Islet precursor cell (in vitro differentiated cells): ENCODE data around the gene FAM221B.
A peak's percentile ranks its signal among the peaks of the same experiment; 100 is the strongest.

ENCODE experiments used
- DNase-seq: peaks from one replicate; pipeline ENCODE4 v3.0.0-alpha.2; 2018

Gene FAM221B

GRCh38 chr9:35814841-35815543 is 13.5 kb downstream of the FAM221B start, which contains the start of gene HINT2:
Gene HINT2 (minus strand): TSS chr9:35815042. CDS start chr9:35814979, 63 bp downstream.
- peak; percentile 99 for DNase-seq

DNA sequence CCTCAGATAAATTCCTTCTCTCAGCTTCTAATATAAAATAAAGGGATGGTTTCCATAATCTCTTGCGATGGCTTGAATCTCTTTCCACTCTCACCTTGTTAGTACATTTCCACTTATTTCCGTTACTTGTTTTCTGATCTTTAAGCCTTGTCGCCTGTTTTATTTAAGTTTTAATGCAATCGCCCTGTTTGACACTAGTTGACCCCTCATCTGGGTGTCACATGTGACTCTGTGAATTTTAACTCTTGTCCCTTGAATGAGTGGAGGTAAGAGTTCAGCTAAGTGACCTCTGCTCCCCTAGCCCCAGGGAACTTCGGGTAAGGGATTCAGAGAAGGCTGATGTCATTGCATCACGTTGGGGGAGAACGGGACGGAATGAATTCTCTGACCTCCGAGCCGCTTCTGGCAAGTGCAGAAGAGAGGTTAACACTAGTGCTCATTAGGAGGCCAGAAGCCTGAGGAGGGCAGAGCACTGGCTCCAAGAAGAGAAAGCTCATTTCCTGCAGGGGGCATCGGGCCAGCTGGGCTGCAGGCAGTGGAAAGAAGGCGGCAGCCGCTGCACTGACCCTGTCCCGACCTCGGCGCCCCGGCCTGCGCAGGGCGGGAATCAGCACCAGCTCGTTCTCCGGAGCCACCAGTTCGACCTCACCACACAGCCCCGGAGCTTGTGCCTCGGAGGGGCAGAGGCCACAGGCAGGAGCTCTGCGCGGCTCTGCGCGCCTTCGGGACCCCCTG is 14.3 kb downstream of the FAM221B start:
- DNase-seq: peak; percentile 91

DNA sequence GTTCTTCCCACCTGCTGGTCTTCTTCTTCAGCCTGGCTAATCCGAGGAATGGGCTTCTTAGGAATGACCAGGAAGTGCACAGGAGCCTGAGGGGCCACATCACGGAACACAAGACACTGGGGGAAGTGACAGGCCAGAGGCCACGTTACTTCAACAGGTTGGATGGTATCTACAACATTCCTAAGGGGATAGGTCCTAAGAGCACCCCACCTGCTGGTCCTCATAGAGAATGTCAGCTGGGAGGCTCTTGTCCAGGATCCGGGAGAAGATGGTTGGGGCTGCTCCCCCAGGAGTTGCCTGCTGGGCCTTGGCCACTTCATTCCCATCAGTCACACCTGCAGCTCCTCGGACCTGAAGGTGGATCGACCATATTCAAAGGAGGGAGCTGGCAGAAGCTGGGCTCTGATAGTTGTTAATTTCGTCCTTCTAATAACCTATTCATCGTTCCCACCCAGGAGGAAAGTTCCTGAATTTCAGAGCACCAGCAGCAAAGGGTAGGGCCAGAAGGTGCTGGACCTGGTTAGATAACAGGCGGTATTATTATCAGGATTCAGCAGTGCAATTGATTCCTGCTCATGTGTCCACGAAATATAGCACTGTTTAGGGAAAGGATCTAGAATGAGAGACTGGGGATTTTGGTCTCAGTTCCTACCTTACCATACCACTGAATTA is 15.0 kb downstream of the FAM221B start:
- peak; percentile 70 for DNase-seq

DNA sequence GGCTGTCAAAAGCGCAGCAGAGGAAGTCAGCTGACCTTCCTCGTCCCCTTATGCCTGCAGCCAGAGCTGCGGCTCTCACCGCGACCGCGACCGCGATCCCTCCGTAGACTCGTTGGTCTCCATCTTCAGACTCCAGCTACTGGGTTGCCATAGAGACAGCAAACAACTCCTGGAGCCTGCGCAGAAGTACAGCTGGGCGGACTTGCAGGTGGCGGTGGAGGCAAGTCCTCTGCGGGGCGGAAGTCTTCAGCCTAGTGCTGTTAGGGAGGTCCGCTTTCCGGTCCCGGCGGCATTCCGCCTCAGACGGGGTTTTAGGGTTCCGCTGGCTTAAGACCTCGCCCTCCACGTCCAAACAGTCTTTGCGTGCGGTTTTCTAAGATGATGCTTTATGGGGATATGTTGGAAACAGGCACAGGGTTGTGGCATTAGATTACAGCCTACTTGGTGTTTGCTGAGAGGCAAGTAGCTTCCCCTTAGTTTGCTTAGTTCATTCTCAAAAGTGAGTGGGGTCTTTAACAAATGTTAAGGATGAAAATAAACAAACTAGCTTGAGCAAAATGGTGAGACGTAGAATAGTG is 16.4 kb downstream of the FAM221B start, which contains the start of gene SPAG8:
Gene SPAG8, minus strand, starts transcription at position 238 of the 578 bp plus-strand sequence. Its CDS starts 115 bp downstream, at position 123.
- peak; percentile 98 for DNase-seq

DNA sequence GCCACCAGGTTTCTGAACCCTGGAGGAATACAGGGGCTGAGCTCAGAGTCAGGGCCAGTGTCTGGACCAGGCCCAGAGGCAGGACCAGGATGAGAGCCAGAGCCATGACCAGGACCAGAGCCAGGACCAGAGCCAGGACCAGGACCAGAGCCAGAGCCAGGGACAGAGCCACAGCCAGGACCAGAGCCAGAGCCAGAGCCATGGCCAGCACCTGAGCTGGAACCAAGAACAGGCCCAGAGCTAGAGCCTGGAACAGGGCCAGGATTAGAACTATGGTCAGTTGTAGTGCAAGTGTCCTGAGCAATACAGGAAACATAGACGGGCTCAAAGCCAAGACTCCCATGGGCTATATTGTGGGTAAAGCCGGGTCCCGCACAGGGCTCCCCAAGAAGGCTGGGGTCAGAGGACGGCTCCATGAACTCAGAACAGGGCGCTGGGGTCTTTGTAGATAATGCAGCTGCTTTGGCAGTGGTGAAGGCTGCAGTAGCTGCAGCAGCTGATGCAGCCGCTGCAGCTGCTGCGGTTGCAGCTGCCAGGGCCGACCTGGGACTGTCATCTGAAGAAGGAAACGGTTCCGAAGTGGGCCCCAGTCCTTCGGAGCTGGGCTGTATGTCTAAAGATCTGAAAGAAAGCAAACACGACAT is 17.0 kb downstream of the FAM221B start:
- peak; percentile 53 for DNase-seq

DNA sequence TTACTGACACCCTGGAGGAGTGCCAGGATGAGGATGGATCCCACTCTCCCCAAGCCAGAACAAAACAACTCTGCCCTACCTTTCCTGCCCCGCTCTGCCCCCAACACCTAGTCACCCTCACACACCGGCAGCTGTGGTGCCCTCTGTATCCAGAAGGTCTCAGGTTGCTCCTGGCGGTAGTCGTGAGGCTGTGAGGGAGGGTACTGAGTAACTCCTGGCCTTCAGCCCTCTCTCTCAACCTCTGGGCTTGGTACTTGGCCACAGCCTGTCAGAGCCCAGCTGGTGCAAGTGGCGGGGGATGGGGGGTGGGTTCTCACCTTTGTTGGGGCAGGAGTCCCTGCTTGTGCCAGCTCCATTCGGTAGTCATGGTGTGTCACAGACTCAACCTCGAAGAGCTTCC is 18.4 kb downstream of the FAM221B start:
- DNase-seq: no peak

DNA sequence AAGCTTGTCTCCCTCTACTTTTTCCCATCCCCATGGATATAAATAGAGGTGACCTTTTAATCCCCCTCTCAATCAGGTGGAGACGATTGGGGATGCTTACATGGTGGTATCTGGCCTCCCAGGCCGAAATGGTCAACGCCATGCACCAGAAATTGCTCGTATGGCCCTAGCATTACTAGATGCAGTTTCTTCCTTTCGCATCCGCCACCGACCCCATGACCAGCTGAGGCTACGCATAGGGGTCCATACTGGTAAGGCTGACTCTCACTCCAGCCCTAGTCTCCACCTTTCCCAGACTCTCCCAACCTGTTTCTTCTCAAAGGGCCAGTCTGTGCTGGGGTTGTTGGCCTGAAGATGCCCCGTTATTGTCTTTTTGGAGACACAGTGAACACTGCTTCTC is 20.1 kb downstream of the FAM221B start:
- no peak for DNase-seq

DNA sequence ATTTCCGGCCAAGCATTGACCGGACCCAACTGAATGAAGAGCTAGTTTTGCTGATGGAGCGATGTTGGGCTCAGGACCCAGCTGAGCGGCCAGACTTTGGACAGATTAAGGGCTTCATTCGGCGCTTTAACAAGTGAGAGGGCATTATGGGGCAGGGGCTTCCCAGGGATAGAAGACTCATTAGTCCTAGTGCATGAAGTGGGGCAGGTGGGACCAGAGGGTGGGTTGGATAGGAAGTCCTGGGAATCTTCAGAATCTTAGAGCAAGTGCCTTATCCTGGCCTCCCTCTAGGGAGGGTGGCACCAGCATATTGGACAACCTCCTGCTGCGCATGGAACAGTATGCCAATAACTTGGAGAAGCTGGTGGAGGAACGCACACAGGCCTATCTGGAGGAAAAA is 22.4 kb downstream of the FAM221B start:
- DNase-seq: no peak

DNA sequence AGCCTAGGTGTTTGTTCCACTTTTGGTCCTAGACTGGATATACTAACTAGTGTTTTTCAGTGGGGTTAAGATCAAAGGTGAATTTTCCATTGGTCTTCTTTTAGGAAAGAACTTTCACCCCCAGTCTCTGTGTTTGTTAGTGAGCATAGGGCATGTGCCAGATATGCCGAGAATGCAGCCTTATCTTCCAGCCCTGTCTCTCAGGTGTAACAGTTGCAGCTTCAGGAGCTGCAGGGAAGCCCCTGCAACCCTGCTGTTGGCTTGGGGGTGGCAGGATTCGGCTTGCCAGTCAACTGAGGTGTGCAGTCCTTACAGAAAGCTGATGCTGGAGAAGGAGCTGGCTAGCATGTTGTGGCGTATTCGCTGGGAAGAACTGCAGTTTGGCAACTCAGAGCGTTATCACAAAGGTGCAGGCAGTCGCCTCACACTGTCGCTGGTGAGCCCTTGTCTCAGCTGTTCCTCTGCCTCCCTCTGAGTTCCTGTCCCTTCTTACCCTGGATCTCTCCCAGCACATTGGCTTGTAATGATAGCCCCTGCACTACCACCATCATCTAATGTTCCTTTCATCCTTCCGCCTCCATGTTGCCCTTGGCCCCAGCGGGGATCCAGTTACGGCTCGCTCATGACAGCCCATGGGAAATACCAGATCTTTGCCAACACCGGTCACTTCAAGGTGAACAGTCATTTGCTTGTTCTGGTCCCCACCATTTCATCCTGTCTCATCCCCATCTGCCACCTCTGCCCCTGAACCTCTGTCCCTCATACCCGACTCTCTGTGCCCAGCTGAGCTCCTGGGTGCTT is 27.0 kb downstream of the FAM221B start:
- no peak for DNase-seq

DNA sequence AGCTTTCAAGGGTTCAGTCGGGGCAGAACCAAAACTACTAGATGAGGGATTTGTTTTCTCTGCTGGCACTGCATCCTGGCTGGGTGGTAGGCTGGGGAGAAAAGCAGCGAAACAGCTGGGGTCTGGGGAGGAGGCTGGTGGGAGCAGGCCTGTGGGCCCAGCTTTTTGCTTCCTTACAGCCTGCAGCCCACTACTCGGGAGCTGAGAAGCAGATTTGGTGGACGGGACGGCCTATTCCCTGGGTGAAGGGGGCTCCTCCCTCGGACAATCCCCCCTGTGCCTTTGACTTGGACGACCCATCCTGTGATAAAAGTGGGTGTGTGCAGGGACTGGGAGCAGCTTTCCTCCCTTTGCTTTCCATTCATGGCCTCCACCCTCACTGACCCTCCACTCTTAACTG is 28.0 kb downstream of the FAM221B start:
- DNase-seq: no peak

- peak; percentile 96 for DNase-seq
Observed at GRCh38 chr9:35798658-35799374, 29.7 kb downstream of the FAM221B start.

DNA sequence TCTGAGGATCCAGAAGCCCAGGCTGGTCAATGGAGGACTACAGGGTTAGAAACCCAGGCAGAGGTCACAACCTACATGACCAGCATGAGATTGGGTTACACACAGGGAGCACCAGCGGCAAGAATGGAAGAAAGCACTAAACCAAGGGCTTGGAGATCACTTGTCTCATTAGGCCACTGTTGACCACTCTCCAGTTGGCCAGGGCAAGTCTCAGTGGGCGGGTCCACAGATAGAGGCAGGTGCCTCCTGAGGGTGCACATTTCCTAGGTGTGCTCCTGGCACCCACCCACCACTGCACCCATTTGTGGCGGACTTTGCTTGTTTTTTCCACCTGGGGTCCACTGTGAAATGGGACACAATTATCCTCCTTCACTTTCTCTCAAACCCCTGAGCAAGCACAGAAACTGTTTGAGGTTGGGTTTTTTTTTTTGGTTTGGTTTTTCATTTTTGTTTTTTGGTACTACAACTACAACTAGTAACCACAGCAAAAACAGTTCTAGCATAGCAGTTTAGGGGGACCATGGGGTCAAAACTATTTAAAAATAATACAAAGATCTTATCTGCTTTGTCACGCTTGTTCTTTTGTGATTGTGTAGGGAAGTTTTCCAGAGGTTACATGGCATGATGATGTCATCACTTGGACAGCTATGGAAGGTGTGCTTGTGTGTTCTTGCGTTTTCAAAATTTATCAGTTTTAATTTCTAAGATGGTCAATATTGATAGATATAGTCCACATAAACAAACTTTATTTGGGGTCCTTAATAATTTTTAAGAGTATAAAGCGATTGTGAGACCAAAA is 31.0 kb downstream of the FAM221B start:
- DNase-seq: no peak

- no peak for DNase-seq
Observed at GRCh38 chr9:35795695-35796094, 32.8 kb downstream of the FAM221B start.

DNA sequence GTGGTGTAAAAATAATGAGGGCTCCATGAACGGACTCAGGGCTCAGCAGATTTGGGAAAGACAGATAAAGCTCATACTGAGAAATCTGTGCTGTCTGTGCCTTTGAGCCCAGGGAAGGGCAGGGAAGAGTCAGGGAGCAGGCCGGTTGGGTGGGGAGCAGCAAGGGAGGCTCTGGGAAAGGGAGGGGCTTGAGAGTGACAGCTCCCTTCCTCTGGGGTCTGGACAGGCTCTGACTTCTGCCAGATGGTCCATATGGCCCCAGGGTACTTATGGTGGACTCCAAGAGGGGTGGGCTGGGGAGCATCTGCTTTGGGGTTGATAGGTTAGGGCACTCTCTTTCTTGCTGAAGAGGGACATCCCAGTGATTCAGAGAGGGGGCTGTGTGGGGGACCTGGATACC is 35.1 kb downstream of the FAM221B start:
- DNase-seq: no peak

- DNase-seq: no peak
Observed at GRCh38 chr9:35792826-35793225, 35.7 kb downstream of the FAM221B start.

DNA sequence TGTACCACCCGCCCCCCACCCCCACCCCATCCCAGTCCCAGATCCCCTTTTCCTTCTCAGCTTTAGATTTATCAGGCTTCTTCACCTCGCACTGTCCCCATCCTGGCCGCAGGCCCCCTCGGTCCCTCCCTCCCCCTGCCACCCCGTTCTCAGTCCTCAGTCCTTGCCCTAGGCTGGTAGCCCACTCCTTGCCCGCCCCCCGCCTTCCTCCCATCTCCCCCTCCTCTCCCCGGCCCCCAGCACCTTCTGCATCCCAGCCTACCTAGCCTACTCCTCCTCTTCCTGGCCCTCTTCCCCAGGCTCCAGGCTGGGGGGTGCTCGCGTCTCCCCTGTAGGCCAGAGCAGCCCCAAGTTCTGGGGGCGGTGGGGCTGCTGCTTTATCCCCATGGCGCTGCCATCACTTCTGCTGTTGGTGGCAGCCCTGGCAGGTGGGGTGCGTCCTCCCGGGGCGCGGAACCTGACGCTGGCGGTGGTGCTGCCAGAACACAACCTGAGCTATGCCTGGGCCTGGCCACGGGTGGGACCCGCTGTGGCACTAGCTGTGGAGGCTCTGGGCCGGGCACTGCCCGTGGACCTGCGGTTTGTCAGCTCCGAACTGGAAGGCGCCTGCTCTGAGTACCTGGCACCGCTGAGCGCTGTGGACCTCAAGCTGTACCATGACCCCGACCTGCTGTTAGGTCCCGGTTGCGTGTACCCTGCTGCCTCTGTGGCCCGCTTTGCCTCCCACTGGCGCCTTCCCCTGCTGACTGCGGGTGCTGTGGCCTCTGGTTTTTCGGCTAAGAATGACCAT is 36.3 kb downstream of the FAM221B start:
- DNase-seq: no peak

- DNase-seq: peak; percentile 64
Observed at GRCh38 chr9:35791297-35791921, 37.1 kb downstream of the FAM221B start, which contains the start of gene NPR2. Gene NPR2 (plus strand): TSS chr9:35791591. CDS start chr9:35792409, 818 bp downstream.

DNA sequence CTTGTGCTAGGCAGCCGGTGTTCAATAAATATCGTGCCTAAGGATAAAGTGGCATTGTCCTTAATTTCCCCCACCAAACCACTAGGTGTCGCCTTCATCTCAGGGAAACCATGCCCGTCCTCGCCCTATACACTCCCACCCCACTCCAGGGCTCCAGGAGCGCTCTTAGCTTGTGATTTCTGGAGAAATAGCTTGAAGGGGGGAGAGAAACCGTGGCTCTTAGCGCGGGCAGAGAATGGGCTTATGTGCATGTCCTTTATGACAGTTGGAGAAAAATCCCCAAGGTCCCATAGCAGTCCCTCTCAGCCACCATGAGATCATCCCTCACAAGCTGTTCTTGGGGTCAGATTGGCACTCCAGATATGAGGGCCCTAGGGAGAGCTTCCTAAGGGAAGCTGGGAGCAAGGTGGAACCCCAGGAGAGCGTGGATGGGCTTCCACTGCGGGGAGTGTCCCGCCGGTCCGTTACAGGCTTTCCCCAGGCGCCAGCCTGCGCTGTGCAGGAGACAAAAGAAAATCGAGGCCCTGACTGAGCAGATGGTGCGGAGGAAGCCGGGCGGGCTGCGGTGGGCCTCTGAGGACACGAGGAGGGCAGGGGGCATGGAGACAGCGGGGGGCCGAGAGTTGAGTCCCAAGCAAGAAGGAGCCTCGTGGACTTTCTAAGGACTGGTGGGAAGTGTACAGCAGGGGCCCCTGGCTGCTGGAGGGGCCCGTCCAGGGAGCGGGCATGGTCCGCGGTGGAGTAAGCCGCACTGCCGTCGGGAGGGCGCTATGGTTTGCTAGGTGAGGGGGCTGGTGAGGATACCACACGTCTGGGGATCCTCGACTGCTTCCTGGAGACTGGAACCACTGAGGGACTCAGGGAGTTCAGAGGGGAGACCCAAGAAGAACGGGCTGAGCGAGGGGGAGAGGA is 37.9 kb downstream of the FAM221B start:
- peak; percentile 86 for DNase-seq
